Prostate gland (tissue), 2 donors: ENCODE data around the gene PTGES2. TPM values are rescaled to one million over a fixed set of nuclear protein-coding genes. Genes with fewer than 3 reads are reported as not detected.

Experiments
- DNase-seq: peaks from one replicate; pipeline ENCODE4 v3.0.0-alpha.2; 2019; ENCODE audit warnings: low spot score
- H3K27ac ChIP-seq, 2 donors: fragments of 200-600 bp; sonication (generic); 2 replicates each; pipeline ENCODE4 v1.5.1; 2017 to 2019
- H3K27me3 ChIP-seq: fragments of 200-600 bp; sonication (generic); replicated peaks from 2 replicates; pipeline ENCODE4 v1.5.1; 2019; ENCODE audit not compliant: insufficient read depth
- H3K36me3 ChIP-seq, 2 donors: fragments of 200-600 bp; sonication (generic); 1 replicate in 1 of 2; 2 replicates in 1 of 2; pipeline versions ENCODE4 v1.5.1 to v1.8.1; 2017 to 2019
- H3K4me1 ChIP-seq: fragments of 200-600 bp; sonication (generic); replicated peaks from 2 replicates; pipeline ENCODE4 v1.5.1; 2019
- H3K4me3 ChIP-seq, 2 donors: fragments of 200-600 bp; sonication (generic); 2 replicates each; pipeline ENCODE4 v1.5.1; 2017 to 2019
- H3K9me3 ChIP-seq: fragments of 200-600 bp; sonication (generic); 2 replicates; pipeline ENCODE4 v1.5.1; 2017
- POLR2A ChIP-seq: fragments of 450-650 bp; IDR thresholded peaks from one replicate; pipeline ENCODE4 v1.6.1; 2016; ENCODE audit warnings: antibody characterized with exemption, mild to moderate bottlenecking
- POLR2AphosphoS5 ChIP-seq: sonication (generic); formaldehyde crosslinking; IDR thresholded peaks from one replicate; pipeline ENCODE4 v1.6.1; 2017; ENCODE audit warnings: antibody characterized with exemption
- WGBS: methylation state at CpG from one replicate; pipeline ENCODE4 v1.1.5; 2018; 5-methylcytosine and 5-hydroxymethylcytosine counted together
- intact Hi-C: fragments of 100-400 bp; cut with DNase I; formaldehyde crosslinking; loops from one replicate; pipeline ENCODE4 v1.14.2; 2022
- total RNA-seq, 2 donors: library from RNA; depleted of rRNA; stranded (reverse); fragments of >200 nt; gene quantifications; one replicate each; pipeline ENCODE4 v1.1.0, GENCODE V29; 2016
- TF ChIP-seq, protein P1 (sequence below), 4 experiments: fragments of 200-600 bp in 2 of 4; fragments of 450-650 bp in 2 of 4; sonication (generic) in 2 of 4; IDR thresholded peaks; 1 replicate in 3 of 4; 2 replicates in 1 of 4; pipeline ENCODE4 v1.5.1; 2016 to 2019; ENCODE audit warnings: antibody characterized with exemption in 4 of 4, mild to moderate bottlenecking in 2 of 4, moderate library complexity in 2 of 4

The PTGES2 gene
- total RNA-seq, 2 donors from 2014 or later: 89.4 to 96.1 TPM

DNA sequence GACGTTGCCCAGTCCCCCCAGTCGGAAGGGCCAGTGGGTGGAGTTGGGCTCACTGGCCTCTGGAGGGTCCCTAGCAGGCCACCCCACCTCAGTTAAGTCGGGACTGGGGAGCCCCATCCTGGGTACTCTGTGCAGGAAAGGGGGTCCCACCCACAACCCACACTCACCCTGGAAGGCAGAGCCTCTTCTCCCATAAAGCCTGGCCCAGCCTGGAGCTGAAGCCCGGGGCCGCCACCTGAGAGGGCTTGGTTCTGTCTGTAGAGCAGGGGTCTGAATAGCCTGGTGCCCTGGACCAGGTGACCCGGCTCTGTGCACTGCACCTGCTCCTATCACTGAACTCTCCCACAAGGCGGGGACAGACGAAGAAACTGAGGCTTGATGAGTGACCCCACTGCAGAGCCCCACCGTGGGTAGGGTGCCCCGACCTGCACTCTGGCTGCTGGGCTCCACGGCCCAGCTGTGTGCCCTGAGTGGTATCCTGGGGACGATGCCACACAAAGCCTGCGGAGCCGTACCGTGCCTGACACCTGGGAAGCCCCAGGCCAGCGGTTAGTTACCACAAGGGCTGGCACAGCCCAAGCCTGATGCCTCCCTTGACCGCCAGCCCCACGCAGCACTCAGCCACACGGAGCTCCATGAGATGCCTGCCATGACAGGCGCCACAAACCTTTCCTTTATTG, 7.3 kb downstream of the PTGES2 start:
- 78% methylated on average over 20 of the region's 20 CpGs for WGBS
- Histone ChIP-seq H3K4me1 (no peaks in the 10 kb centered on the region), H3K27me3 (no peaks in the 10 kb centered on the region), H3K9me3 (no peaks in the 10 kb centered on the region), H3K4me3 (no peak overlapping the region), H3K27ac (no peak overlapping the region), H3K36me3 (no peaks in the 10 kb centered on the region)
- no peak for DNase-seq
- intact Hi-C loops: loop anchor here (5.0 kb wide), 1 partner anchor 178 kb away; no protein-coding TSS in a partner anchor
- TF ChIP-seq, protein P1, sequence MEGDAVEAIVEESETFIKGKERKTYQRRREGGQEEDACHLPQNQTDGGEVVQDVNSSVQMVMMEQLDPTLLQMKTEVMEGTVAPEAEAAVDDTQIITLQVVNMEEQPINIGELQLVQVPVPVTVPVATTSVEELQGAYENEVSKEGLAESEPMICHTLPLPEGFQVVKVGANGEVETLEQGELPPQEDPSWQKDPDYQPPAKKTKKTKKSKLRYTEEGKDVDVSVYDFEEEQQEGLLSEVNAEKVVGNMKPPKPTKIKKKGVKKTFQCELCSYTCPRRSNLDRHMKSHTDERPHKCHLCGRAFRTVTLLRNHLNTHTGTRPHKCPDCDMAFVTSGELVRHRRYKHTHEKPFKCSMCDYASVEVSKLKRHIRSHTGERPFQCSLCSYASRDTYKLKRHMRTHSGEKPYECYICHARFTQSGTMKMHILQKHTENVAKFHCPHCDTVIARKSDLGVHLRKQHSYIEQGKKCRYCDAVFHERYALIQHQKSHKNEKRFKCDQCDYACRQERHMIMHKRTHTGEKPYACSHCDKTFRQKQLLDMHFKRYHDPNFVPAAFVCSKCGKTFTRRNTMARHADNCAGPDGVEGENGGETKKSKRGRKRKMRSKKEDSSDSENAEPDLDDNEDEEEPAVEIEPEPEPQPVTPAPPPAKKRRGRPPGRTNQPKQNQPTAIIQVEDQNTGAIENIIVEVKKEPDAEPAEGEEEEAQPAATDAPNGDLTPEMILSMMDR (IDR thresholded peaks at IDR 0.05): no peak
- TF ChIP-seq POLR2AphosphoS5 (no peak), POLR2A (no peak)

DNA sequence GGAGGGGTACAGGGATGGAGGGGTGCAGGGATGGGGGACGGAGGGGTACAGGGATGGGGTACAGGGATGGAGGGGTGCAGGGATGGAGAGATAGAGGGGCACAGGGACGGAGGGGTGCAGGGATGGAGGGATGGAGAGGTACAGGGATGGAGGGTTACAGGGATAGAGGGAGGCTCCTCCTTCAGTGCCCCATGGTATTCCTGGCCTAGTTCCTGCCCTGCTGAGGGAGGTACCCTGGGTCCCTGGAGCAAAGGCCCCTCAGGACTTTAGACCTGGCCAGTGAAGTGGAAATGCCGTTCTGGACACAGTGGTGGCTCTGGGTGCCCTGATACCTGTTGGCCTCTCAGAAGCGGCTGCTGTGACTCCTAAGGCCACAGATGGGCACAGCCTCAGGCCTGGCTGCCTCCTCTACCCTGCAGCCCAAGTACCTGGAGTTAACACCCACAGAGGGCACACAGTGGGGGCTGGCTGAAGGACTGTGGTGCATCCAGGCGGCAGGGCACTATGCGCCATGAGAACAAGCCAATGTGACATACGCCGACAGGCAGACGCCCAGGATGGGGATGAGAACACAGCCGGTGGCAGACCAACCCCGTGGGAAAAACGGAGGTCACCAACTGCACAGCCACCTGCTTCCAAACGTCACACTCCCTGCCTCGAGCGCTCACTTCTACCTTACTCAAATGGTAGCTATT, 8.4 kb downstream of the PTGES2 start:
- 77% methylated on average over 15 of the region's 15 CpGs for WGBS
- H3K27me3 ChIP-seq: no peaks in the 10 kb centered on the region
- no peak for DNase-seq
- intact Hi-C loops: loop anchor here (2.0 kb wide), 1 partner anchor 84 kb away; no protein-coding TSS in a partner anchor
- H3K27ac ChIP-seq: no peak overlapping the region
- no peak overlapping the region for H3K4me3 ChIP-seq
- no peaks in the 10 kb centered on the region for H3K9me3 ChIP-seq
- no peaks in the 10 kb centered on the region for H3K36me3 ChIP-seq
- no peak for TF ChIP-seq POLR2AphosphoS5
- TF ChIP-seq, protein P1 (IDR thresholded peaks at IDR 0.05): no peak
- TF ChIP-seq POLR2A: no peak
- H3K4me1 ChIP-seq: no peaks in the 10 kb centered on the region

DNA sequence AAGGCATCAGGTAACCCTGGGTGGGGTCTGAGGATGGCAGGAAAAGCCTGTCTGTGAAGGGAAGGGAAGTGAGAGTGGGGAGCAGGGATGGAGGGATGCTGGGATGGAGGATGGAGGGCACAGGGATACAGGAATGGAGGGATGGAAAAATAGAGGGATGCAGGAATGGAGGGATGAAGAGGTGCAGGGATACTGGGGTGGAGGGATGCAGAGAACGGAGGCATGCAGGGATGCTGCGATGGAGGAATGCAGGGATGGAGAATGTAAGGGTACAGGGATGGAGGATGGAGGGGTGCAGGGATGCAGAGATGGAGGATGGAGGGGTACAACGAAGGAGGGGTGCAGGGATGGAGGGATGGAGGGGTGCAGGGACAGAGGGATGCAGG, 9.1 kb downstream of the PTGES2 start:
- TF ChIP-seq POLR2AphosphoS5 (no peak), POLR2A (no peak)
- TF ChIP-seq, protein P1 (IDR thresholded peaks at IDR 0.05): no peak
- no peak overlapping the region for H3K4me3 ChIP-seq
- no peaks in the 10 kb centered on the region for H3K27me3 ChIP-seq
- no peak for DNase-seq
- WGBS: 66% methylated on average over 3 of the region's 3 CpGs
- no peaks in the 10 kb centered on the region for H3K9me3 ChIP-seq
- intact Hi-C loops: loop anchor here (2.0 kb wide), 1 partner anchor 84 kb away; no protein-coding TSS in a partner anchor
- H3K27ac ChIP-seq: no peak overlapping the region
- no peaks in the 10 kb centered on the region for H3K4me1 ChIP-seq
- H3K36me3 ChIP-seq: no peaks in the 10 kb centered on the region

DNA sequence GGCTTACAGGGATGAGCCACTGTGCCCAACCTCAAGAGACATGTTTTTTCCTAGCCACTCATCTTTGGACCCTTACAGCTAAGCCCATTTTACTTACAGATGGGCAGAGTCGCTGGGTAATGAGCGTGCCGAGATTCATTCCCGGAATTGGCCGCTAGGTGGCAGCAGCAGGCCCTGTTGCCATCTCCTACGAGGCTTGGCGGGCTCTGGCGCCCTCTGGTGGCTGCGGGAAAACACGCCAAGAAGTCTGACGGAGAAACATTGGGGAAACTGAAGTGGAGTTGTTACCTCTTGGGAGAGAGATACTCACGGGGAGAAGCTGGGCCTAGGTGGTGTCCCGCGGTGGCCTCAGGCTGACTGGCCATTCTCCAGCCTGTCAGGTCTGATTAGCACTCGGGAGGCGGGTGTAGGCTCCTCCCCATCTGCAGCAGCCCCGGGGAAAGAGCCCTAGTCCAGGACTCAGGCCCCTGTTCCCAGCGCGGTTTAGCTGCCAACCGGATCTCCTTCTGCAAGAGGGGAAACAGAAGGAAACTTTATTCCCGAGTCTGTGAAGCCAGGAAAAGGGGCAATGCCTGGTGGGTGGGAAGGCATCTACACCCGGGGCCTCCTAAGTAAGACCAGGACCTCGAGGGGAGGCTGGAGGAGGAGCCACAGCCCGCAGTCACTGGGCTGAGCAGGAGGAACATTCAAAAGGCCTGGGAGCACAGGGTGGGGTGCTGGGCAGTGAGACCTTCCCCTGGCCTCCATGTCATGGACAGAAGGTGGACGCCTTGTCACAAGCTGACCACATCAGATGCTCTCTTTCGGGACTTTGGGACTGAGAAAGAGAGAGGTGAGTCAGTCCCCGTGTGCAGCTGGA, 9.7 kb downstream of the PTGES2 start:
- WGBS: 13% methylated on average over 27 of the region's 27 CpGs
- Histone ChIP-seq H3K4me1 (no peaks in the 10 kb centered on the region), H3K36me3 (no peaks in the 10 kb centered on the region), H3K27ac (no peak overlapping the region), H3K27me3 (no peaks in the 10 kb centered on the region), H3K4me3 (no peak overlapping the region), H3K9me3 (no peaks in the 10 kb centered on the region)
- peak; percentile 90 for DNase-seq
- TF ChIP-seq, protein P1 (IDR thresholded peaks at IDR 0.05): peak; percentile 100
- TF ChIP-seq POLR2AphosphoS5: peak; percentile 91
- no peak for TF ChIP-seq POLR2A
- intact Hi-C loops: loop anchor here (2.0 kb wide), 1 partner anchor 83 kb away; no protein-coding TSS in a partner anchor
